ENCODE results near the gene ANLN.

- TF ChIP-seq, protein P1, sequence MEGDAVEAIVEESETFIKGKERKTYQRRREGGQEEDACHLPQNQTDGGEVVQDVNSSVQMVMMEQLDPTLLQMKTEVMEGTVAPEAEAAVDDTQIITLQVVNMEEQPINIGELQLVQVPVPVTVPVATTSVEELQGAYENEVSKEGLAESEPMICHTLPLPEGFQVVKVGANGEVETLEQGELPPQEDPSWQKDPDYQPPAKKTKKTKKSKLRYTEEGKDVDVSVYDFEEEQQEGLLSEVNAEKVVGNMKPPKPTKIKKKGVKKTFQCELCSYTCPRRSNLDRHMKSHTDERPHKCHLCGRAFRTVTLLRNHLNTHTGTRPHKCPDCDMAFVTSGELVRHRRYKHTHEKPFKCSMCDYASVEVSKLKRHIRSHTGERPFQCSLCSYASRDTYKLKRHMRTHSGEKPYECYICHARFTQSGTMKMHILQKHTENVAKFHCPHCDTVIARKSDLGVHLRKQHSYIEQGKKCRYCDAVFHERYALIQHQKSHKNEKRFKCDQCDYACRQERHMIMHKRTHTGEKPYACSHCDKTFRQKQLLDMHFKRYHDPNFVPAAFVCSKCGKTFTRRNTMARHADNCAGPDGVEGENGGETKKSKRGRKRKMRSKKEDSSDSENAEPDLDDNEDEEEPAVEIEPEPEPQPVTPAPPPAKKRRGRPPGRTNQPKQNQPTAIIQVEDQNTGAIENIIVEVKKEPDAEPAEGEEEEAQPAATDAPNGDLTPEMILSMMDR (IDR thresholded peaks at IDR 0.05; ENCODE audit: borderline replicate concordance, extremely low read depth, low read length, poor library complexity, severe bottlenecking): no peak
- no peak for TF ChIP-seq EZH2 (IDR thresholded peaks at IDR 0.05; ENCODE audit: borderline replicate concordance, low read depth, low read length, severe bottlenecking)
Measured at GRCh38 chr7:36368496-36368895, 21.2 kb upstream of the ANLN start.

Measured in DND-41 (cell line).